ENCODE data around the gene COL4A2. TPM values are rescaled to one million over a fixed set of nuclear protein-coding genes. Genes with fewer than 3 reads are reported as not detected.

Gene COL4A2
- total RNA-seq, 4 donors from 2014 or later, result 655 to 1,231 (median 912) TPM

DNA sequence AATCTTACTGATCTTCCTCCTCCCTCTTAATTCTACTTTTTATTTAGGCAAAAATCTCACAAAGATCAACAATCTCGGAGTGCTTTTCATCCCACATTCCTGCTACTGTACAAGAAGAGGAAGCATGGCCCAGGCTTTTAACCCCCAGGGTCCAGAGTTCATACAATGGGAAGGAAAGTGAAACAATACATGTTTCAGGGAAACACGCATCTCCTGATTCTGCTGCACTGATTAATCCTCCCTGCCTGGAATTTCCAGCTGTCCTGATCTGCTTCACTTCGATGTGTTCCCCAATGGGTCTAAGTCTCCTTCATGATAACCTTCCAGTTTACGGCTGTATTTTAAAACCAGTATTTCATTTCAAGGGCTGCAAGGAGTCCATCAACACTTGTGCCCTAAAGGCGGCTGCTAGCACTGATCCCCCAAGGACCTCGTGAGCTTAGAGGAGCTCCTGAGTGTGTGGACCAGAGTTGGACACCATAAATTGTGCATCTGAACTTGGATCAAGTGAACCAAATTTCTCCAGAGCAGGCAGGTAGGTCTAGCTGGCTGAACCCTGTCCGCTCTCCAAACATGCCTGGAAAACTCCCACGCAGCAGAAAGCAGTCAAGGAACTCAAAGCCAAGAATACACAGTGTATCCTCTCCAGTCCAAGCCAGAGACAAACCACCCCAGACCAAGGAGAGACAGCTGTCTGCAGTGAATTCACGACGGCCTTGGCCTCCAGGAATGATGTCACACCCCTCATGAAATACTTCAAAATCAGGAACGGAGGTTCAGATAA is 44.4 kb upstream of the COL4A2 start:
- no peak for TF ChIP-seq CTCF (IDR thresholded peaks at IDR 0.05; ENCODE audit: low read depth)

DNA sequence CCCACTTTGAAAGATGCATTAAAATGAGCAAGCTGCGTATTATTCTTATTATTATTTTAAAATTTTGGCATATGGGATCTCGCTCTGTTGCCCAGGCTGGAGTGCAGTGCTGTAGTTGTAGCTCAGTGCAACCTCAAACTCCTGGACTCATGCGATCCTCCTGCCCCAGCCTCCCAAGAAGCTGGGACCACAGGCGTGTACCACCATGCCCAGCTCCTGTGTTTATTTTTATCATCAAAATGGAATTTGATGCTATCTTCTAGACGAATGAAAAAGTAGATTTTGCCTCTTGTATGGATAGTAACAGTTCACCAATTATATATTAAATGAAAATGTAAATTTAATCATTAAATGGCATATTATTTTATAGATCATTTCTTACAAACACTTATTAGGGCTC is 43.7 kb upstream of the COL4A2 start:
- TF ChIP-seq CTCF (IDR thresholded peaks at IDR 0.05; ENCODE audit: low read depth), result no peak

- no peak for TF ChIP-seq CTCF (IDR thresholded peaks at IDR 0.05; ENCODE audit: low read depth)
These were observed 43.2 kb upstream of the COL4A2 start for GRCh38 chr13:110263888-110264287.

DNA sequence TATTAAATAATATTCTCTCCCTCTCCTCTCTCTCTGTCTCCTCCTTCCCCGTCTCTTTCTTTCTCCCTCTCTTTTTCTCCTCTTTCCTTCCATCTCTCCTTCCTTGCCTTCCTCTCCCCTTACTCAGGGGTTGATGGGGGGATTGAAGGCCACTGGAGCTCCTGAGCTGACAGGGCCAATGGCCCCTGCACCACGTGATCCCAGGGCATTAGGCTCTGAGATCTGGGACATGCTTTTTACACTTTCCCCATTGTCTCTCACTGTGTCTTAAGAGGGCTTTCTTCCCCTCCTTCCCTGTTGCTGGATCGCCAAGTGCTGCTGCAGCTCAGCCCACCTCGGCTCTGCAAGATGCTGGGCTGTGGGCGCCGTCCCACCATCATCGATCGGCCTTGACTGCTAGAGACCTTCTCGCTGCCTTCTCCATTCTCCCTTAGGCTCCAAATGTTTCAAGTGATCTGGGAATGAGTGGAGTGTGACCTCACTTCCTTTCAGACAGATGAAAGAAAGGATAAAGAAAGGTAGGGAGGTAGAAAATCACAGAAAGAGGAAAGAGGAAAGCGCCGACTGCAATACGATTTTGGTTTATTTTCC is 42.3 kb upstream of the COL4A2 start:
- no peak for TF ChIP-seq CTCF (IDR thresholded peaks at IDR 0.05; ENCODE audit: low read depth)

- TF ChIP-seq CTCF (IDR thresholded peaks at IDR 0.05; ENCODE audit: low read depth), result no peak
These were observed 41.8 kb upstream of the COL4A2 start for GRCh38 chr13:110265341-110265681.

DNA sequence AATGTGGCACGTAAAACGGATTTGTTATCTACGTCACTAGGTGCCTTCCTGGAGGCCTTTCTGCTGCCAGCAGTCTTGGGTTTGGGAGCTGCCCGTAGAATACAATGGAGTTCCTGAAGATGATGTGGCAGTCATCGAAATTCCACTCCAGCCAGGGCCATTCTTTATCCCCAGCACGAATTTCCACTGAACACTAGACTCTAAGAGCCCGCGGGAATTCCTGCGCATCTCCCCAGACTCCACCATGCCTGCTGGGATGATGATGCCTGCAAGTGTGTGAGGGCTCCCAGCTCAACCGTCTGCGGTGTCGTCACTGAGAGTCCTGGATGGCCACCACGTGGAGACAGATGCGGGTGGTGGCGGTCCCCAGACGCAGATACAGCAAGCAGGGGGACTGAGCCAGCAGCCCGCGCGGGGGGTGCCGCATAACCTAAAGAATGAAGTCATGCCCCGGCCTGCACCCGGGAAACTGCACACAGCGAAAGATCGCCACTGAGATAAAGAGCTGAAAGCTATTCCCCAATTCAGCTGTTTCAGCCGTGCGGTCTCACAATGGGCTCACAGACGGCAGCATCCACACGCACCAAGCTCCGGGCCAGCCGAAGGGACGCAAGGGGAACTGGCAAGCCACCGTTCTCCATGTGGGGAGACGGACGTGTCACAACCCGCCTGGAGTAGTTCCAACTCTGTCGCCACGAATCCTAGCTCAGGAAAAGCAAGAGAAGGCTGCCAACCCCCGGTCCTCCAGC is 41.2 kb upstream of the COL4A2 start:
- TF ChIP-seq CTCF (IDR thresholded peaks at IDR 0.05; ENCODE audit: low read depth), result no peak

DNA sequence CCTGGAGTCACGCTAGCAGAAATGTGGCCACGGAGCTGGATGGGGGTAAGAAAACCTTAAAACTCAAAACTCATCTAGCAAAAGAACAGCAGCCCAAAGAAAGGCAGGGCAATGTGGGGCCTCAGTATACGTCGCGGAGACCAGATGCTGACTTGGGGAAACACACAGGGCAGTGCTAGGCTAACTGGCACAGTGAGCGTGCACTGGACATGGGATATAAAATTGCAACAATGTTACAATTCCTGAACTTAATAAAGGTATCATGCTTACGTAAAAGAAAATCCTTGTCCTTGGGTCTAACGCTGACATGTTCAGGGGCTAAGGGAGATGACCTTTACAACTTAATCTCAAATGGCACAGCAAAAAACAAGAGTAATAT is 40.7 kb upstream of the COL4A2 start:
- no peak for TF ChIP-seq CTCF (IDR thresholded peaks at IDR 0.05; ENCODE audit: low read depth)
